ENCODE results near the gene ARSG.
A peak's percentile ranks its signal among the peaks of the same experiment; 100 is the strongest.
"Not testable (repeated sequence)": the region's sequence is repeated elsewhere in the genome, so short reads cannot be mapped to it uniquely, and the experiment has no call there.

ARSG gene

GRCh38 chr17:68304706-68305105 is 13.4 kb downstream of the ARSG start:
- H3K9me3 Mint-ChIP-seq, result no peaks in the 10 kb centered on the region
- no peak overlapping the region for H3K4me3 Mint-ChIP-seq
- H3K36me3 Mint-ChIP-seq (ENCODE audit: low read depth), result peaks cover 8% of the 10 kb centered on the region
- H3K27ac Mint-ChIP-seq, result no peak overlapping the region
- H3K27me3 Mint-ChIP-seq (ENCODE audit: low read depth), result no peaks in the 10 kb centered on the region
- H3K4me1 Mint-ChIP-seq (ENCODE audit: low read depth), result peaks cover 24% of the 10 kb centered on the region
- DNase-seq (ENCODE audit: low spot score), result no peak

- H3K27ac Mint-ChIP-seq, result no peak overlapping the region
- H3K4me3 Mint-ChIP-seq, result no peak overlapping the region
- peaks cover 8% of the 10 kb centered on the region for H3K36me3 Mint-ChIP-seq (ENCODE audit: low read depth)
- peaks cover 26% of the 10 kb centered on the region for H3K4me1 Mint-ChIP-seq (ENCODE audit: low read depth)
- no peaks in the 10 kb centered on the region for H3K9me3 Mint-ChIP-seq
- no peaks in the 10 kb centered on the region for H3K27me3 Mint-ChIP-seq (ENCODE audit: low read depth)
- no peak for DNase-seq (ENCODE audit: low spot score)
These were observed 13.8 kb downstream of the ARSG start for GRCh38 chr17:68305142-68305541.

GRCh38 chr17:68306819-68307218 is 15.5 kb downstream of the ARSG start:
- Mint-ChIP-seq H3K27ac (no peak overlapping the region), H3K27me3 (ENCODE audit: low read depth) (no peaks in the 10 kb centered on the region), H3K4me3 (no peak overlapping the region), H3K36me3 (ENCODE audit: low read depth) (peaks cover 10% of the 10 kb centered on the region), H3K9me3 (no peaks in the 10 kb centered on the region), H3K4me1 (ENCODE audit: low read depth) (peaks cover 36% of the 10 kb centered on the region)
- no peak for DNase-seq (ENCODE audit: low spot score)

GRCh38 chr17:68307443-68307842 is 16.1 kb downstream of the ARSG start:
- Mint-ChIP-seq H3K36me3 (ENCODE audit: low read depth) (peaks cover 10% of the 10 kb centered on the region), H3K27ac (no peak overlapping the region), H3K4me3 (no peak overlapping the region), H3K4me1 (ENCODE audit: low read depth) (peaks cover 35% of the 10 kb centered on the region), H3K9me3 (no peaks in the 10 kb centered on the region), H3K27me3 (ENCODE audit: low read depth) (no peaks in the 10 kb centered on the region)
- no peak for DNase-seq (ENCODE audit: low spot score)

- DNase-seq (ENCODE audit: low spot score); H3K27ac Mint-ChIP-seq; H3K9me3 Mint-ChIP-seq; H3K27me3 Mint-ChIP-seq (ENCODE audit: low read depth); H3K4me3 Mint-ChIP-seq: not testable (repeated sequence)
- Mint-ChIP-seq H3K36me3 (ENCODE audit: low read depth) (peaks cover 10% of the 10 kb centered on the region), H3K4me1 (ENCODE audit: low read depth) (peaks cover 34% of the 10 kb centered on the region)
These were observed 17.2 kb downstream of the ARSG start for GRCh38 chr17:68308486-68308885.

GRCh38 chr17:68309066-68309670 is 17.9 kb downstream of the ARSG start:
- H3K27me3 Mint-ChIP-seq (ENCODE audit: low read depth); DNase-seq (ENCODE audit: low spot score); H3K27ac Mint-ChIP-seq; H3K9me3 Mint-ChIP-seq; H3K4me3 Mint-ChIP-seq: not testable (repeated sequence)
- Mint-ChIP-seq H3K4me1 (ENCODE audit: low read depth) (peaks cover 37% of the 10 kb centered on the region), H3K36me3 (ENCODE audit: low read depth) (peaks cover 10% of the 10 kb centered on the region)

- Mint-ChIP-seq H3K4me1 (ENCODE audit: low read depth) (peaks cover 43% of the 10 kb centered on the region), H3K4me3 (no peak overlapping the region), H3K36me3 (ENCODE audit: low read depth) (peaks cover 10% of the 10 kb centered on the region), H3K27ac (peak overlapping the region; percentile 45), H3K27me3 (ENCODE audit: low read depth) (no peaks in the 10 kb centered on the region), H3K9me3 (no peaks in the 10 kb centered on the region)
- DNase-seq (ENCODE audit: low spot score), result peak; percentile 53
These were observed 18.9 kb downstream of the ARSG start for GRCh38 chr17:68310152-68310551.

- no peak for DNase-seq (ENCODE audit: low spot score)
These were observed 23.7 kb downstream of the ARSG start for GRCh38 chr17:68314916-68315535.

GRCh38 chr17:68315930-68316329 is 24.6 kb downstream of the ARSG start:
- no peak for DNase-seq (ENCODE audit: low spot score)
- Mint-ChIP-seq H3K27me3 (ENCODE audit: low read depth) (no peaks in the 10 kb centered on the region), H3K27ac (peak overlapping the region; percentile 11), H3K4me3 (no peak overlapping the region), H3K9me3 (no peaks in the 10 kb centered on the region), H3K36me3 (ENCODE audit: low read depth) (peaks cover 2% of the 10 kb centered on the region), H3K4me1 (ENCODE audit: low read depth) (peaks cover 33% of the 10 kb centered on the region)

More at GRCh38 chr17:68314916-68315535, 23.7 kb downstream of the ARSG start:
- Mint-ChIP-seq H3K4me1 (ENCODE audit: low read depth) (peaks cover 42% of the 10 kb centered on the region), H3K27ac (peak overlapping the region; percentile 75), H3K27me3 (ENCODE audit: low read depth) (no peaks in the 10 kb centered on the region), H3K4me3 (peak overlapping the region; percentile 75), H3K9me3 (no peaks in the 10 kb centered on the region), H3K36me3 (ENCODE audit: low read depth) (peaks cover 2% of the 10 kb centered on the region)

- no peak overlapping the region for H3K4me3 Mint-ChIP-seq
- H3K4me1 Mint-ChIP-seq (ENCODE audit: low read depth), result peaks cover 23% of the 10 kb centered on the region
- no peaks in the 10 kb centered on the region for H3K9me3 Mint-ChIP-seq
- no peaks in the 10 kb centered on the region for H3K36me3 Mint-ChIP-seq (ENCODE audit: low read depth)
- no peak for DNase-seq (ENCODE audit: low spot score)
- H3K27me3 Mint-ChIP-seq (ENCODE audit: low read depth), result no peaks in the 10 kb centered on the region
- H3K27ac Mint-ChIP-seq, result no peak overlapping the region
These were observed 26.2 kb downstream of the ARSG start for GRCh38 chr17:68317458-68317857.

GRCh38 chr17:68318103-68318991 is 27.1 kb downstream of the ARSG start:
- no peak for DNase-seq (ENCODE audit: low spot score)
- Mint-ChIP-seq H3K27ac (no peak overlapping the region), H3K36me3 (ENCODE audit: low read depth) (no peaks in the 10 kb centered on the region), H3K27me3 (ENCODE audit: low read depth) (no peaks in the 10 kb centered on the region), H3K9me3 (no peaks in the 10 kb centered on the region), H3K4me3 (no peak overlapping the region), H3K4me1 (ENCODE audit: low read depth) (peaks cover 19% of the 10 kb centered on the region)

- no peaks in the 10 kb centered on the region for H3K36me3 Mint-ChIP-seq (ENCODE audit: low read depth)
- H3K9me3 Mint-ChIP-seq, result no peaks in the 10 kb centered on the region
- no peak for DNase-seq (ENCODE audit: low spot score)
- H3K4me1 Mint-ChIP-seq (ENCODE audit: low read depth), result peaks cover 20% of the 10 kb centered on the region
- no peak overlapping the region for H3K4me3 Mint-ChIP-seq
- H3K27me3 Mint-ChIP-seq (ENCODE audit: low read depth), result no peaks in the 10 kb centered on the region
- no peak overlapping the region for H3K27ac Mint-ChIP-seq
These were observed 28.3 kb downstream of the ARSG start for GRCh38 chr17:68319410-68320162.

- peaks cover 12% of the 10 kb centered on the region for H3K4me1 Mint-ChIP-seq (ENCODE audit: low read depth)
These were observed 29.1 kb downstream of the ARSG start for GRCh38 chr17:68320311-68320865.

More at GRCh38 chr17:68320311-68320865, 29.1 kb downstream of the ARSG start:
- no peak overlapping the region for H3K4me3 Mint-ChIP-seq
- H3K27ac Mint-ChIP-seq, result peak overlapping the region; percentile 11
- no peaks in the 10 kb centered on the region for H3K36me3 Mint-ChIP-seq (ENCODE audit: low read depth)
- no peaks in the 10 kb centered on the region for H3K27me3 Mint-ChIP-seq (ENCODE audit: low read depth)
- H3K9me3 Mint-ChIP-seq, result no peaks in the 10 kb centered on the region
- DNase-seq (ENCODE audit: low spot score), result no peak
